K562 (cell line): ENCODE measurements around the gene CAPN7. TPM values are rescaled to one million over a fixed set of nuclear protein-coding genes. Genes with fewer than 3 reads are reported as not detected.

Experiments
- ATAC-seq: fragments of 200-7000 bp; cut with Tn5 transposase; 3 replicates; pipeline ENCODE4 v1.9.1; 2020; ENCODE audit warnings: moderate library complexity
- BruUV-seq: library from RNA; stranded (reverse); fragments of 400-500 nt; replicated peaks from 2 replicates; lab custom pipeline; 2021; lab: Mats Ljungman, UMichigan
- CTCF ChIA-PET: fragments of 300-600 bp; formaldehyde crosslinking; extraction: SDS; loops from one replicate; lab custom pipeline; 2021; ENCODE audit warnings: low intra/inter-chr PET ratio; lab: Yijun Ruan, JAX
- POLR2A ChIA-PET: fragments of 300-600, 350-650 bp; sonication (Branson Sonifier 250); formaldehyde crosslinking; extraction: SDS; loops from one replicate; lab custom pipeline; 2021; ENCODE audit warnings: antibody characterized with exemption, inconsistent platforms; lab: Yijun Ruan, JAX
- DNase-seq, 4 experiments: peaks; one replicate each; pipeline versions ENCODE4 v3.0.0 to v3.0.0-alpha.2; 2011 to 2018; ENCODE audit warnings: low spot score in 3 of 4, mixed read lengths in 3 of 4; ENCODE audit errors: extremely low read depth in 1 of 4
- FAIRE-seq: peaks from 2 replicates; lab custom pipeline; 2011; peaks lifted over from hg19 to GRCh38; lab: Jason Lieb, UNC
- H2AFZ ChIP-seq: 2 replicates; pipeline ENCODE4 v1.6.0; 2011; ENCODE audit warnings: low read depth, low read length, control low read depth, inconsistent platforms
- H3K27ac ChIP-seq: fragments of 200-600 bp; 3 replicates; pipeline ENCODE4 v1.8.0; 2011; ENCODE audit warnings: low read depth, mild to moderate bottlenecking, control low read depth, inconsistent platforms, low read length, moderate library complexity, mixed read lengths; ENCODE audit errors: extremely low read depth
- H3K27me3 ChIP-seq, 2 experiments: fragments of 300-600 bp in 1 of 2; 2 replicates in 1 of 2; 3 replicates in 1 of 2; pipeline versions ENCODE4 v1.6.0 to v1.8.0; 2011; ENCODE audit warnings: inconsistent platforms in 2 of 2, low read length in 2 of 2, mild to moderate bottlenecking in 1 of 2, mixed read lengths in 1 of 2, moderate library complexity in 1 of 2; ENCODE audit not compliant: control insufficient read depth in 2 of 2, insufficient read depth in 2 of 2
- H3K36me3 ChIP-seq: fragments of 300-600 bp; 3 replicates; pipeline ENCODE4 v1.8.0; 2011; ENCODE audit warnings: mild to moderate bottlenecking, low read length, inconsistent platforms; ENCODE audit not compliant: control insufficient read depth, insufficient read depth
- H3K4me1 ChIP-seq, 2 experiments: fragments of 200-600 bp in 1 of 2; replicated peaks in 1 of 2; 2 replicates in 1 of 2; 3 replicates in 1 of 2; pipeline versions ENCODE4 v1.5.1 to v1.8.0; 2011; ENCODE audit warnings: inconsistent platforms in 2 of 2, low read length in 2 of 2, mild to moderate bottlenecking in 1 of 2, mixed read lengths in 1 of 2, moderate library complexity in 1 of 2; ENCODE audit not compliant: control insufficient read depth in 2 of 2, insufficient read depth in 2 of 2
- H3K4me2 ChIP-seq: 2 replicates; pipeline ENCODE4 v1.6.1; 2011; ENCODE audit warnings: low read length, control low read depth, inconsistent platforms, mixed read lengths; ENCODE audit not compliant: insufficient read depth
- H3K4me3 ChIP-seq: fragments of 200-600 bp; sonication (generic), shearing (Covaris generic); 2 replicates; pipeline ENCODE4 v1.5.1; 2016; ENCODE audit warnings: control low read depth, inconsistent platforms
- H3K79me2 ChIP-seq: fragments of 200-600 bp; 3 replicates; pipeline ENCODE4 v1.8.0; 2011; ENCODE audit warnings: low read length, inconsistent platforms; ENCODE audit not compliant: control insufficient read depth, insufficient read depth
- H3K9ac ChIP-seq, 2 experiments: 2 replicates each; pipeline versions ENCODE4 v1.6.0 to v1.6.1; 2011; ENCODE audit warnings: low read depth in 2 of 2, low read length in 2 of 2, control low read depth in 1 of 2, inconsistent platforms in 1 of 2, mild to moderate bottlenecking in 1 of 2, mixed read lengths in 1 of 2; ENCODE audit not compliant: insufficient read depth in 1 of 2
- H3K9me1 ChIP-seq: one replicate; pipeline ENCODE4 v1.6.0; 2011; ENCODE audit warnings: inconsistent platforms, mild to moderate bottlenecking, low read length, moderate library complexity; ENCODE audit not compliant: control insufficient read depth, insufficient read depth
- H3K9me3 ChIP-seq: replicated peaks from 2 replicates; pipeline ENCODE4 v1.5.1; 2011; ENCODE audit warnings: low read depth, low read length, inconsistent platforms; ENCODE audit not compliant: control insufficient read depth, insufficient read depth
- H4K20me1 ChIP-seq: replicated peaks from 2 replicates; pipeline ENCODE4 v1.6.1; 2011; ENCODE audit warnings: low read length, inconsistent platforms, mixed read lengths; ENCODE audit not compliant: control insufficient read depth, insufficient read depth
- CSDE1 ChIP-seq, 2 experiments: fragments of 450-650 bp; IDR thresholded peaks; 2 replicates each; pipeline ENCODE4 v1.6.1; 2016; ENCODE audit warnings: mild to moderate bottlenecking in 1 of 2
- DNMT1 ChIP-seq: fragments of 450-650 bp; IDR thresholded peaks from 2 replicates; pipeline ENCODE4 v1.6.1; 2016; ENCODE audit warnings: antibody characterized with exemption, mild to moderate bottlenecking
- RBBP5 ChIP-seq: fragments of 200-600 bp; sonication (generic); IDR thresholded peaks from 2 replicates; pipeline ENCODE4 v1.6.1; 2012; ENCODE audit warnings: borderline replicate concordance, mild to moderate bottlenecking, low read length, control low read depth, inconsistent platforms; ENCODE audit not compliant: insufficient read depth, poor library complexity, severe bottlenecking
- ZFX ChIP-seq: sonication (generic); formaldehyde crosslinking; IDR thresholded peaks from 2 replicates; pipeline ENCODE4 v1.8.0; 2022; ENCODE audit warnings: mild to moderate bottlenecking, missing genetic modification reagents, moderate library complexity
- ZKSCAN3 ChIP-seq: fragments of 250-450 bp; sonication (Bioruptor Pico); IDR thresholded peaks from 2 replicates; pipeline ENCODE4 v1.4.0; 2020
- ZNF384 ChIP-seq: IDR thresholded peaks from 2 replicates; pipeline ENCODE4 v1.6.1; 2012; ENCODE audit warnings: low read depth, low read length, improper control_type of control experiment
- ZNF561 ChIP-seq: fragments of 450-650 bp; formaldehyde crosslinking; conservative IDR thresholded peaks from 2 replicates; pipeline ENCODE4 v1.4.0; 2020; ENCODE audit warnings: mild to moderate bottlenecking, moderate library complexity
- ZNF668 ChIP-seq: fragments of 250-450 bp; sonication (Bioruptor Pico); IDR thresholded peaks from 2 replicates; pipeline ENCODE4 v1.8.0; 2022; ENCODE audit warnings: mild to moderate bottlenecking, inconsistent platforms
- WGBS: fragments of 100-300 bp; shearing (Covaris generic); methylation state at CpG from one replicate; pipeline ENCODE4 v1.1.6; 2016; ENCODE audit warnings: low coverage, mixed read lengths; ENCODE audit not compliant: insufficient coverage; ENCODE audit errors: missing lambda C conversion rate; 5-methylcytosine and 5-hydroxymethylcytosine counted together
- in situ Hi-C: fragments of 300-500 bp; cut with MboI; formaldehyde crosslinking; loops from 4 replicates; pipeline ENCODE4 v1.15.0; 2018; ENCODE audit warnings: inconsistent platforms, mixed read lengths
- intact Hi-C: fragments of 100-400 bp; cut with micrococcal nuclease; formaldehyde crosslinking; loops from 2 replicates; pipeline ENCODE4 v1.14.2; 2022
- polyA plus RNA-seq, 8 experiments: library from polyadenylated mRNA; depleted of rRNA in 4 of 8; stranded (reverse) in 5 of 8; unstranded in 3 of 8; fragments of >200 nt; fragmentation: Nextera tagmentation in 2 of 8; fragmentation: Illumina TruSeq in 1 of 8; extraction: Ambion mirVana in 2 of 8; extraction: Trizol in 1 of 8; gene quantifications; 2 replicates each; pipeline versions ENCODE4 v1.2.1 to v1.2.3, GENCODE V29; 2011 to 2014; ENCODE audit warnings: inconsistent platforms in 1 of 8, missing spikeins in 1 of 8
- total RNA-seq, 7 experiments: library from RNA; depleted of rRNA in 6 of 7; stranded (reverse); fragments of >200 nt in 6 of 7; fragmentation: Illumina TruSeq in 2 of 7; extraction: Trizol in 2 of 7; gene quantifications; 2 replicates each; pipeline versions ENCODE4 v1.2.1 to v1.2.3, GENCODE V29; 2011 to 2021; ENCODE audit warnings: low replicate concordance in 1 of 7
- TF ChIP-seq, protein P1 (sequence below): sonication (generic); formaldehyde crosslinking; IDR thresholded peaks from 2 replicates; pipeline ENCODE4 v1.8.1; 2023; ENCODE audit warnings: missing genetic modification reagents, mild to moderate bottlenecking, borderline replicate concordance
- TF ChIP-seq, protein P2 (sequence below), 2 experiments: fragments of 450-650 bp; conservative IDR thresholded peaks; 2 replicates each; pipeline ENCODE4 v1.6.1; 2017; ENCODE audit warnings: mild to moderate bottlenecking in 2 of 2, moderate library complexity in 2 of 2
- TF ChIP-seq, protein P3 (sequence below): fragments of 450-650 bp; IDR thresholded peaks from 2 replicates; pipeline ENCODE4 v1.6.1; 2016

CAPN7 gene
- total and polyA plus RNA-seq, 9 of the 15 experiments (the other 6 are each of a cell fraction or from before 2014, with no cell fraction given): 6.5 to 42.7 (median 32.7) TPM

DNA sequence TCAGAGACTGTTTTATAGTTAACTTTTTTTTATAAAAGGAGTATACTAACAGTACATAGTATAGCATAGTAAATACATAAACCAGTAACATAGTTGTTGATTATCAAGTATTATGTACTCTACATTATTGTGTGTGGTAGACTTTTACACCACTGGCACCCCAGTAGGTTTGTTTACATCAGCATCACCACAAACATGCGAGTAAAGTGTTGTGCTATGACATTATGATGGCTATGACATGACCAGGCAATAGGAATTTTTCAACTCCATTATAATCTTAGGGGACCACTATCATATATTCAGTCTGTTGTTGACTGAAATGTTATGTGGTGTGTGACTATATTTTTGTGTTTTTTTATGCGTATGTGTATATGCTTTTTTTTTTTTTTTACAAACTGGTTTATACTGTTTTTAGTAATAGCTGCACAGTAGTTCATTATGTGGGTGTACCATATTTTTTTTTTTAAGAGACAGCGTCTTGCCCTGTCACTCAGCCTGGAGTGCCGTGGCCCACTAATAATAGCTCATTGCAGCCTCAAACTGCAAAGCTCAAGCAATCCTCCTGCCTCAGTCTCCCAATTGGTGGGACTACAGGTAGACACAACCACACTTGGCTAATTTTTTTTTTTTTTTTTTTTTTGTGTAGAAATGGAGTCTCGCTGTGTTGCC is 1.9 kb downstream of the CAPN7 start:
- ChIA-PET POLR2A (interaction anchor here (0.5 to 5.9 kb wide), 6 partner anchors 12 to 1067 kb away, joined by 3 to 41 read pairs (median 3); no protein-coding TSS in a partner anchor), CTCF (no interaction called here)
- Histone ChIP-seq H3K4me1 (peaks cover 14% of the 10 kb centered on the region in 2 experiments; a peak in 3 of 5 replicates), H3K9me3 (no peaks in the 10 kb centered on the region), H3K9me1 (no peaks in the 10 kb centered on the region), H3K4me3 (peak overlapping the region; percentile 90; the same call in 1 of the 2 replicates), H3K4me2 (peak overlapping the region; percentile 97), H3K79me2 (peaks cover 51% of the 10 kb centered on the region), H3K27me3 (no peaks in the 10 kb centered on the region), H4K20me1 (no peaks in the 10 kb centered on the region; the same call in 1 of the 2 replicates), H3K27ac (no peak overlapping the region), H3K36me3 (peaks cover 42% of the 10 kb centered on the region), H3K9ac (peak overlapping the region in 1 of 2 experiments; percentile 89; a peak in 2 of 4 replicates), H2AFZ (no peak overlapping the region)
- in situ Hi-C loops: loop anchor here (25.0 kb wide), 1 partner anchor 1329 kb away; no protein-coding TSS in a partner anchor
- ATAC-seq (no peak), DNase-seq (no peak), FAIRE-seq (no peak)
- 70% methylated on average over 5 of the region's 5 CpGs for WGBS
- no TSS peak for BruUV-seq
- intact Hi-C loops: loop anchor here (5.0 to 10.0 kb wide), 5 partner anchors 91 to 1347 kb away; no protein-coding TSS in a partner anchor
- TF ChIP-seq CSDE1 (IDR thresholded peaks at IDR 0.05) (no peak), ZFX (CRISPR knock-in tag) (0 out of 2 replicates have a peak, but pooled peaks have one; percentile 21), ZNF384 (no peak), ZNF561 (CRISPR knock-in tag) (no peak), ZNF668 (no peak), RBBP5 (no peak), DNMT1 (no peak), ZKSCAN3 (no peak)
- TF ChIP-seq, protein P1, sequence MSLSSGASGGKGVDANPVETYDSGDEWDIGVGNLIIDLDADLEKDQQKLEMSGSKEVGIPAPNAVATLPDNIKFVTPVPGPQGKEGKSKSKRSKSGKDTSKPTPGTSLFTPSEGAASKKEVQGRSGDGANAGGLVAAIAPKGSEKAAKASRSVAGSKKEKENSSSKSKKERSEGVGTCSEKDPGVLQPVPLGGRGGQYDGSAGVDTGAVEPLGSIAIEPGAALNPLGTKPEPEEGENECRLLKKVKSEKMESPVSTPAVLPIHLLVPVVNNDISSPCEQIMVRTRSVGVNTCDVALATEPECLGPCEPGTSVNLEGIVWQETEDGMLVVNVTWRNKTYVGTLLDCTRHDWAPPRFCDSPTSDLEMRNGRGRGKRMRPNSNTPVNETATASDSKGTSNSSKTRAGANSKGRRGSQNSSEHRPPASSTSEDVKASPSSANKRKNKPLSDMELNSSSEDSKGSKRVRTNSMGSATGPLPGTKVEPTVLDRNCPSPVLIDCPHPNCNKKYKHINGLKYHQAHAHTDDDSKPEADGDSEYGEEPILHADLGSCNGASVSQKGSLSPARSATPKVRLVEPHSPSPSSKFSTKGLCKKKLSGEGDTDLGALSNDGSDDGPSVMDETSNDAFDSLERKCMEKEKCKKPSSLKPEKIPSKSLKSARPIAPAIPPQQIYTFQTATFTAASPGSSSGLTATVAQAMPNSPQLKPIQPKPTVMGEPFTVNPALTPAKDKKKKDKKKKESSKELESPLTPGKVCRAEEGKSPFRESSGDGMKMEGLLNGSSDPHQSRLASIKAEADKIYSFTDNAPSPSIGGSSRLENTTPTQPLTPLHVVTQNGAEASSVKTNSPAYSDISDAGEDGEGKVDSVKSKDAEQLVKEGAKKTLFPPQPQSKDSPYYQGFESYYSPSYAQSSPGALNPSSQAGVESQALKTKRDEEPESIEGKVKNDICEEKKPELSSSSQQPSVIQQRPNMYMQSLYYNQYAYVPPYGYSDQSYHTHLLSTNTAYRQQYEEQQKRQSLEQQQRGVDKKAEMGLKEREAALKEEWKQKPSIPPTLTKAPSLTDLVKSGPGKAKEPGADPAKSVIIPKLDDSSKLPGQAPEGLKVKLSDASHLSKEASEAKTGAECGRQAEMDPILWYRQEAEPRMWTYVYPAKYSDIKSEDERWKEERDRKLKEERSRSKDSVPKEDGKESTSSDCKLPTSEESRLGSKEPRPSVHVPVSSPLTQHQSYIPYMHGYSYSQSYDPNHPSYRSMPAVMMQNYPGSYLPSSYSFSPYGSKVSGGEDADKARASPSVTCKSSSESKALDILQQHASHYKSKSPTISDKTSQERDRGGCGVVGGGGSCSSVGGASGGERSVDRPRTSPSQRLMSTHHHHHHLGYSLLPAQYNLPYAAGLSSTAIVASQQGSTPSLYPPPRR (CRISPR knock-in tag): no peak
- TF ChIP-seq, protein P2, sequence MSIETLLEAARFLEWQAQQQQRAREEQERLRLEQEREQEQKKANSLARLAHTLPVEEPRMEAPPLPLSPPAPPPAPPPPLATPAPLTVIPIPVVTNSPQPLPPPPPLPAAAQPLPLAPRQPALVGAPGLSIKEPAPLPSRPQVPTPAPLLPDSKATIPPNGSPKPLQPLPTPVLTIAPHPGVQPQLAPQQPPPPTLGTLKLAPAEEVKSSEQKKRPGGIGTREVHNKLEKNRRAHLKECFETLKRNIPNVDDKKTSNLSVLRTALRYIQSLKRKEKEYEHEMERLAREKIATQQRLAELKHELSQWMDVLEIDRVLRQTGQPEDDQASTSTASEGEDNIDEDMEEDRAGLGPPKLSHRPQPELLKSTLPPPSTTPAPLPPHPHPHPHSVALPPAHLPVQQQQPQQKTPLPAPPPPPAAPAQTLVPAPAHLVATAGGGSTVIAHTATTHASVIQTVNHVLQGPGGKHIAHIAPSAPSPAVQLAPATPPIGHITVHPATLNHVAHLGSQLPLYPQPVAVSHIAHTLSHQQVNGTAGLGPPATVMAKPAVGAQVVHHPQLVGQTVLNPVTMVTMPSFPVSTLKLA (conservative IDR thresholded peaks at IDR 0.05): no peak
- TF ChIP-seq, protein P3, sequence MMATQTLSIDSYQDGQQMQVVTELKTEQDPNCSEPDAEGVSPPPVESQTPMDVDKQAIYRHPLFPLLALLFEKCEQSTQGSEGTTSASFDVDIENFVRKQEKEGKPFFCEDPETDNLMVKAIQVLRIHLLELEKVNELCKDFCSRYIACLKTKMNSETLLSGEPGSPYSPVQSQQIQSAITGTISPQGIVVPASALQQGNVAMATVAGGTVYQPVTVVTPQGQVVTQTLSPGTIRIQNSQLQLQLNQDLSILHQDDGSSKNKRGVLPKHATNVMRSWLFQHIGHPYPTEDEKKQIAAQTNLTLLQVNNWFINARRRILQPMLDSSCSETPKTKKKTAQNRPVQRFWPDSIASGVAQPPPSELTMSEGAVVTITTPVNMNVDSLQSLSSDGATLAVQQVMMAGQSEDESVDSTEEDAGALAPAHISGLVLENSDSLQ: peak; percentile 43; the same call in 1 of the 2 replicates
